ENCODE results near the gene FOXO3B.
A peak's percentile ranks its signal among the peaks of the same experiment; 100 is the strongest.
"Not testable (repeated sequence)": the region's sequence is repeated elsewhere in the genome, so short reads cannot be mapped to it uniquely, and the experiment has no call there.

FOXO3B gene

GRCh38 chr17:18698473-18699103 lies 16.5 kb upstream of the FOXO3B start:
- H3K36me3 ChIP-seq (ENCODE audit: control insufficient read depth, insufficient read depth, low read length); H3K27me3 ChIP-seq (ENCODE audit: control insufficient read depth, insufficient read depth, low read length, poor library complexity, severe bottlenecking); H3K9me3 ChIP-seq (ENCODE audit: control insufficient read depth, low read length); H3K4me1 ChIP-seq (ENCODE audit: control insufficient read depth, insufficient read depth, low read length); H3K27ac ChIP-seq (ENCODE audit: insufficient read depth, low read depth, low read length, poor library complexity, severe bottlenecking): not testable (repeated sequence)
- WGBS, 2 experiments = 71% methylated on average over 8 of the region's 8 CpGs
- H3K4me3 ChIP-seq (ENCODE audit: insufficient read depth, low read depth, low read length) = peak overlapping the region; percentile 54

GRCh38 chr17:18695143-18695542 lies 13.0 kb upstream of the FOXO3B start:
- not testable (repeated sequence) for H3K36me3 ChIP-seq (ENCODE audit: control insufficient read depth, insufficient read depth, low read length); H3K9me3 ChIP-seq (ENCODE audit: control insufficient read depth, low read length); H3K27me3 ChIP-seq (ENCODE audit: control insufficient read depth, insufficient read depth, low read length, poor library complexity, severe bottlenecking); H3K27ac ChIP-seq (ENCODE audit: insufficient read depth, low read depth, low read length, poor library complexity, severe bottlenecking); H3K4me3 ChIP-seq (ENCODE audit: insufficient read depth, low read depth, low read length); H3K4me1 ChIP-seq (ENCODE audit: control insufficient read depth, insufficient read depth, low read length)
- 83 to 100% methylated on average over 2 of the region's 2 CpGs for WGBS, 2 experiments

- 25% methylated on average over 2 of the region's 3 CpGs; no CpG with 5 or more reads in 1 of the 2 experiments for WGBS, 2 experiments
- not testable (repeated sequence) for H3K4me3 ChIP-seq (ENCODE audit: insufficient read depth, low read depth, low read length); H3K27ac ChIP-seq (ENCODE audit: insufficient read depth, low read depth, low read length, poor library complexity, severe bottlenecking); H3K27me3 ChIP-seq (ENCODE audit: control insufficient read depth, insufficient read depth, low read length, poor library complexity, severe bottlenecking); H3K9me3 ChIP-seq (ENCODE audit: control insufficient read depth, low read length); H3K4me1 ChIP-seq (ENCODE audit: control insufficient read depth, insufficient read depth, low read length)
- H3K36me3 ChIP-seq (ENCODE audit: control insufficient read depth, insufficient read depth, low read length) = peaks cover 14% of the 10 kb centered on the region
Measured at GRCh38 chr17:18682668-18683067, 554 bp upstream of the FOXO3B start.

GRCh38 chr17:18677381-18677780 lies 4.7 kb downstream of the FOXO3B start:
- not testable (repeated sequence) for H3K9me3 ChIP-seq (ENCODE audit: control insufficient read depth, low read length); H3K27me3 ChIP-seq (ENCODE audit: control insufficient read depth, insufficient read depth, low read length, poor library complexity, severe bottlenecking); H3K4me1 ChIP-seq (ENCODE audit: control insufficient read depth, insufficient read depth, low read length); H3K4me3 ChIP-seq (ENCODE audit: insufficient read depth, low read depth, low read length); H3K27ac ChIP-seq (ENCODE audit: insufficient read depth, low read depth, low read length, poor library complexity, severe bottlenecking)
- peaks cover 34% of the 10 kb centered on the region for H3K36me3 ChIP-seq (ENCODE audit: control insufficient read depth, insufficient read depth, low read length)
- 97 to 98% methylated on average over 20 to 29 of the region's 29 CpGs for WGBS, 2 experiments

GRCh38 chr17:18676928-18677327 lies 5.2 kb downstream of the FOXO3B start:
- not testable (repeated sequence) for H3K9me3 ChIP-seq (ENCODE audit: control insufficient read depth, low read length); H3K27ac ChIP-seq (ENCODE audit: insufficient read depth, low read depth, low read length, poor library complexity, severe bottlenecking); H3K4me1 ChIP-seq (ENCODE audit: control insufficient read depth, insufficient read depth, low read length); H3K4me3 ChIP-seq (ENCODE audit: insufficient read depth, low read depth, low read length); H3K27me3 ChIP-seq (ENCODE audit: control insufficient read depth, insufficient read depth, low read length, poor library complexity, severe bottlenecking)
- 93 to 96% methylated on average over 2 of the region's 3 CpGs for WGBS, 2 experiments
- peaks cover 38% of the 10 kb centered on the region for H3K36me3 ChIP-seq (ENCODE audit: control insufficient read depth, insufficient read depth, low read length)

GRCh38 chr17:18672395-18673227 lies 9.5 kb downstream of the FOXO3B start:
- H3K27me3 ChIP-seq (ENCODE audit: control insufficient read depth, insufficient read depth, low read length, poor library complexity, severe bottlenecking); H3K9me3 ChIP-seq (ENCODE audit: control insufficient read depth, low read length); H3K4me3 ChIP-seq (ENCODE audit: insufficient read depth, low read depth, low read length); H3K4me1 ChIP-seq (ENCODE audit: control insufficient read depth, insufficient read depth, low read length); H3K27ac ChIP-seq (ENCODE audit: insufficient read depth, low read depth, low read length, poor library complexity, severe bottlenecking): not testable (repeated sequence)
- H3K36me3 ChIP-seq (ENCODE audit: control insufficient read depth, insufficient read depth, low read length) = peaks cover 51% of the 10 kb centered on the region
- WGBS, 2 experiments = 98% methylated on average over 65 to 68 of the region's 102 CpGs

- H3K27ac ChIP-seq (ENCODE audit: insufficient read depth, low read depth, low read length, poor library complexity, severe bottlenecking); H3K27me3 ChIP-seq (ENCODE audit: control insufficient read depth, insufficient read depth, low read length, poor library complexity, severe bottlenecking); H3K4me1 ChIP-seq (ENCODE audit: control insufficient read depth, insufficient read depth, low read length); H3K9me3 ChIP-seq (ENCODE audit: control insufficient read depth, low read length); H3K4me3 ChIP-seq (ENCODE audit: insufficient read depth, low read depth, low read length): not testable (repeated sequence)
- peaks cover 39% of the 10 kb centered on the region for H3K36me3 ChIP-seq (ENCODE audit: control insufficient read depth, insufficient read depth, low read length)
- 95 to 100% methylated on average over 1 of the region's 1 CpG for WGBS, 2 experiments
Measured at GRCh38 chr17:18668625-18669024, 13.5 kb downstream of the FOXO3B start.

- H3K36me3 ChIP-seq (ENCODE audit: control insufficient read depth, insufficient read depth, low read length) = peaks cover 33% of the 10 kb centered on the region
- not testable (repeated sequence) for H3K27ac ChIP-seq (ENCODE audit: insufficient read depth, low read depth, low read length, poor library complexity, severe bottlenecking); H3K9me3 ChIP-seq (ENCODE audit: control insufficient read depth, low read length); H3K4me3 ChIP-seq (ENCODE audit: insufficient read depth, low read depth, low read length); H3K4me1 ChIP-seq (ENCODE audit: control insufficient read depth, insufficient read depth, low read length); H3K27me3 ChIP-seq (ENCODE audit: control insufficient read depth, insufficient read depth, low read length, poor library complexity, severe bottlenecking)
- WGBS, 2 experiments = 92 to 94% methylated on average over 3 of the region's 3 CpGs
Measured at GRCh38 chr17:18667535-18667934, 14.6 kb downstream of the FOXO3B start.

- H3K27ac ChIP-seq (ENCODE audit: insufficient read depth, low read depth, low read length, poor library complexity, severe bottlenecking); H3K4me1 ChIP-seq (ENCODE audit: control insufficient read depth, insufficient read depth, low read length); H3K27me3 ChIP-seq (ENCODE audit: control insufficient read depth, insufficient read depth, low read length, poor library complexity, severe bottlenecking); H3K9me3 ChIP-seq (ENCODE audit: control insufficient read depth, low read length); H3K4me3 ChIP-seq (ENCODE audit: insufficient read depth, low read depth, low read length): not testable (repeated sequence)
- WGBS, 2 experiments = no CpG with 5 or more reads among the region's 2 CpGs
- peaks cover 23% of the 10 kb centered on the region for H3K36me3 ChIP-seq (ENCODE audit: control insufficient read depth, insufficient read depth, low read length)
Measured at GRCh38 chr17:18666326-18666725, 15.8 kb downstream of the FOXO3B start.

GRCh38 chr17:18661924-18662624 lies 20.0 kb downstream of the FOXO3B start:
- not testable (repeated sequence) for H3K27ac ChIP-seq (ENCODE audit: insufficient read depth, low read depth, low read length, poor library complexity, severe bottlenecking); H3K9me3 ChIP-seq (ENCODE audit: control insufficient read depth, low read length); H3K4me1 ChIP-seq (ENCODE audit: control insufficient read depth, insufficient read depth, low read length); H3K27me3 ChIP-seq (ENCODE audit: control insufficient read depth, insufficient read depth, low read length, poor library complexity, severe bottlenecking); H3K4me3 ChIP-seq (ENCODE audit: insufficient read depth, low read depth, low read length); H3K36me3 ChIP-seq (ENCODE audit: control insufficient read depth, insufficient read depth, low read length)
- WGBS, 2 experiments = 90 to 98% methylated on average over 2 to 3 of the region's 5 CpGs

Data from ectodermal cell (in vitro differentiated cells).